OCI-LY1 (cell line): ENCODE data around the gene UBE2D3.

Experiments used
- H2AFZ ChIP-seq: fragments of 200-600 bp; sonication (generic), shearing (Covaris generic); 2 replicates; pipeline ENCODE4 v1.6.0; 2014; ENCODE audit warnings: antibody characterized with exemption, mild to moderate bottlenecking, low read length
- H3F3A ChIP-seq: fragments of 200-600 bp; sonication (generic), shearing (Covaris generic); 2 replicates; pipeline ENCODE4 v1.6.0; 2014; ENCODE audit warnings: mild to moderate bottlenecking, antibody characterized with exemption, low read length, moderate library complexity; ENCODE audit not compliant: insufficient read depth
- H3K27ac ChIP-seq: fragments of 200-600 bp; sonication (generic); 2 replicates; pipeline ENCODE4 v1.5.1; 2014; ENCODE audit warnings: low read length, mixed run types, mild to moderate bottlenecking, low read depth; ENCODE audit not compliant: poor library complexity, severe bottlenecking
- H3K27me3 ChIP-seq: fragments of 200-600 bp; sonication (generic); 2 replicates; pipeline ENCODE4 v1.6.0; 2014; ENCODE audit warnings: antibody characterized with exemption, mild to moderate bottlenecking, low read length, moderate library complexity; ENCODE audit not compliant: insufficient read depth
- H3K36me3 ChIP-seq: fragments of 200-600 bp; sonication (generic); 2 replicates; pipeline ENCODE4 v1.6.1; 2014; ENCODE audit warnings: mild to moderate bottlenecking, antibody characterized with exemption, low read length, moderate library complexity, mixed read lengths; ENCODE audit not compliant: insufficient read depth
- H3K4me1 ChIP-seq: fragments of 200-600 bp; sonication (generic); 2 replicates; pipeline ENCODE4 v1.5.1; 2014; ENCODE audit warnings: mild to moderate bottlenecking, low read length, moderate library complexity; ENCODE audit not compliant: insufficient read depth, severe bottlenecking
- H3K4me2 ChIP-seq: fragments of 200-600 bp; sonication (generic), shearing (Covaris generic); 2 replicates; pipeline ENCODE4 v1.6.1; 2014; ENCODE audit warnings: low read length
- H3K4me3 ChIP-seq: fragments of 200-600 bp; sonication (generic); 2 replicates; pipeline ENCODE4 v1.5.1; 2014; ENCODE audit warnings: low read length, low read depth, mild to moderate bottlenecking, mixed read lengths; ENCODE audit not compliant: poor library complexity, severe bottlenecking
- H3K79me2 ChIP-seq: fragments of 200-600 bp; shearing (Covaris generic); 2 replicates; pipeline ENCODE4 v1.6.1; 2016; ENCODE audit warnings: mixed run types, low read length, mixed read lengths; ENCODE audit not compliant: insufficient read depth
- H3K9ac ChIP-seq: fragments of 200-600 bp; sonication (generic), shearing (Covaris generic); 2 replicates; pipeline ENCODE4 v1.6.1; 2014; ENCODE audit warnings: mild to moderate bottlenecking, low read length, mixed read lengths
- H3K9me2 ChIP-seq: fragments of 200-600 bp; sonication (generic), shearing (Covaris generic); 2 replicates; pipeline ENCODE4 v1.6.1; 2014; ENCODE audit warnings: low read depth, mild to moderate bottlenecking, low read length, mixed read lengths
- H3K9me3 ChIP-seq: fragments of 200-600 bp; shearing (Covaris generic); 2 replicates; pipeline ENCODE4 v1.6.1; 2014; ENCODE audit warnings: low read length, mixed read lengths
- H4K20me1 ChIP-seq: fragments of 200-600 bp; sonication (generic), shearing (Covaris generic); 2 replicates; pipeline ENCODE4 v1.6.0; 2016; ENCODE audit warnings: mild to moderate bottlenecking, low read length; ENCODE audit not compliant: insufficient read depth
- CTCF ChIP-seq: fragments of 200-600 bp; sonication (generic), shearing (Covaris generic); IDR thresholded peaks from 2 replicates; pipeline ENCODE4 v1.5.1; 2017; ENCODE audit warnings: mild to moderate bottlenecking, antibody characterized with exemption, low read length, moderate library complexity, mixed read lengths
- EZH2 ChIP-seq: fragments of 200-600 bp; sonication (generic), shearing (Covaris generic); IDR thresholded peaks from 2 replicates; pipeline ENCODE4 v1.8.0; 2017; ENCODE audit warnings: borderline replicate concordance, mixed run types, mild to moderate bottlenecking, antibody characterized with exemption, low read length, moderate library complexity, mixed read lengths

UBE2D3 gene

GRCh38 chr4:102760645-102761295 lies 66.6 kb downstream of the UBE2D3 start, which contains the start of gene MANBA:
TSS of gene MANBA (minus strand) at chr4:102760968. CDS start at chr4:102760894, 74 bp downstream.
- no peaks in the 10 kb centered on the region for H3K9me3 ChIP-seq
- peak within 1 kb of the TSS; percentile 86 for H3K4me3 ChIP-seq
- peak within 1 kb of the TSS; percentile 99 for H3K4me2 ChIP-seq
- peak within 1 kb of the TSS; percentile 70 for H3K27ac ChIP-seq
- TF ChIP-seq EZH2 (no peak), CTCF (no peak)
- H3K4me1 ChIP-seq: peaks cover 22% of the 10 kb centered on the region
- no peaks in the 10 kb centered on the region for H3K27me3 ChIP-seq
- H3K79me2 ChIP-seq: peaks cover 36% of the 10 kb centered on the region
- H2AFZ ChIP-seq: peak within 1 kb of the TSS; percentile 99
- H3F3A ChIP-seq: no peaks in the 10 kb centered on the region
- H3K36me3 ChIP-seq: no peaks in the 10 kb centered on the region
- H3K9ac ChIP-seq: peak within 1 kb of the TSS; percentile 83
- no peaks in the 10 kb centered on the region for H3K9me2 ChIP-seq
- no peaks in the 10 kb centered on the region for H4K20me1 ChIP-seq

GRCh38 chr4:102759831-102760644 lies 67.3 kb downstream of the UBE2D3 start:
- Histone ChIP-seq H3K4me3 (peak overlapping the region; percentile 86), H3K9me3 (no peaks in the 10 kb centered on the region), H3K79me2 (peaks cover 36% of the 10 kb centered on the region), H3F3A (no peaks in the 10 kb centered on the region), H2AFZ (0 out of 2 replicates have a peak overlapping the region, but pooled peaks have one; percentile 42), H3K27me3 (no peaks in the 10 kb centered on the region), H3K4me1 (peaks cover 22% of the 10 kb centered on the region), H3K9me2 (no peaks in the 10 kb centered on the region), H4K20me1 (no peaks in the 10 kb centered on the region), H3K27ac (peak overlapping the region; percentile 70), H3K36me3 (no peaks in the 10 kb centered on the region), H3K9ac (peak overlapping the region; percentile 83), H3K4me2 (peak overlapping the region; percentile 99)
- TF ChIP-seq EZH2: no peak
- TF ChIP-seq CTCF: no peak

GRCh38 chr4:102758241-102759160 lies 68.8 kb downstream of the UBE2D3 start:
- Histone ChIP-seq H3K27ac (no peak overlapping the region), H3K4me3 (peak overlapping the region; percentile 86), H3K4me2 (no peak overlapping the region), H3K27me3 (no peaks in the 10 kb centered on the region), H3K9ac (no peak overlapping the region), H3K9me2 (no peaks in the 10 kb centered on the region), H3K4me1 (peaks cover 22% of the 10 kb centered on the region), H3K9me3 (no peaks in the 10 kb centered on the region), H3K36me3 (no peaks in the 10 kb centered on the region; the same call in 1 of the 2 replicates), H3K79me2 (peaks cover 47% of the 10 kb centered on the region), H4K20me1 (no peaks in the 10 kb centered on the region), H3F3A (no peaks in the 10 kb centered on the region), H2AFZ (no peak overlapping the region)
- no peak for TF ChIP-seq EZH2
- no peak for TF ChIP-seq CTCF
